ENCODE data around the gene RYK.

- TF ChIP-seq, protein P1, sequence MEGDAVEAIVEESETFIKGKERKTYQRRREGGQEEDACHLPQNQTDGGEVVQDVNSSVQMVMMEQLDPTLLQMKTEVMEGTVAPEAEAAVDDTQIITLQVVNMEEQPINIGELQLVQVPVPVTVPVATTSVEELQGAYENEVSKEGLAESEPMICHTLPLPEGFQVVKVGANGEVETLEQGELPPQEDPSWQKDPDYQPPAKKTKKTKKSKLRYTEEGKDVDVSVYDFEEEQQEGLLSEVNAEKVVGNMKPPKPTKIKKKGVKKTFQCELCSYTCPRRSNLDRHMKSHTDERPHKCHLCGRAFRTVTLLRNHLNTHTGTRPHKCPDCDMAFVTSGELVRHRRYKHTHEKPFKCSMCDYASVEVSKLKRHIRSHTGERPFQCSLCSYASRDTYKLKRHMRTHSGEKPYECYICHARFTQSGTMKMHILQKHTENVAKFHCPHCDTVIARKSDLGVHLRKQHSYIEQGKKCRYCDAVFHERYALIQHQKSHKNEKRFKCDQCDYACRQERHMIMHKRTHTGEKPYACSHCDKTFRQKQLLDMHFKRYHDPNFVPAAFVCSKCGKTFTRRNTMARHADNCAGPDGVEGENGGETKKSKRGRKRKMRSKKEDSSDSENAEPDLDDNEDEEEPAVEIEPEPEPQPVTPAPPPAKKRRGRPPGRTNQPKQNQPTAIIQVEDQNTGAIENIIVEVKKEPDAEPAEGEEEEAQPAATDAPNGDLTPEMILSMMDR (IDR thresholded peaks at IDR 0.05), result no peak
- TF ChIP-seq POLR2A (IDR thresholded peaks at IDR 0.05), result no peak
Measured at GRCh38 chr3:134126153-134126552, 124.5 kb downstream of the RYK start.
